HG03280 (cell line): ENCODE measurements around the gene STK32C.
A peak's percentile ranks its signal among the peaks of the same experiment; 100 is the strongest.
"Not testable (repeated sequence)": the region's sequence is repeated elsewhere in the genome, so short reads cannot be mapped to it uniquely, and the experiment has no call there.

Experiments
- ATAC-seq: cut with Tn5 transposase; IDR thresholded peaks from one replicate; pipeline ENCODE4 v1.9.1; 2021; ENCODE audit warnings: mild to moderate bottlenecking, moderate library complexity; ENCODE audit not compliant: unreplicated experiment

Gene STK32C

GRCh38 chr10:132307823-132308586 lies at the start of gene STK32C:
TSS of gene STK32C (minus strand) at chr10:132307950. CDS start at chr10:132307833, 117 bp downstream.
- peak; percentile 77 for ATAC-seq

GRCh38 chr10:132356621-132357195 lies 49.0 kb upstream of the STK32C start:
- no peak for ATAC-seq

GRCh38 chr10:132355754-132356153 lies 48.0 kb upstream of the STK32C start:
- ATAC-seq: no peak

GRCh38 chr10:132355297-132355696 lies 47.5 kb upstream of the STK32C start:
- ATAC-seq: no peak

- no peak for ATAC-seq
Observed at GRCh38 chr10:132354356-132355094, 46.8 kb upstream of the STK32C start.

- no peak for ATAC-seq
Observed at GRCh38 chr10:132353456-132354355, 46.0 kb upstream of the STK32C start.

- not testable (repeated sequence) for ATAC-seq
Observed at GRCh38 chr10:132352462-132353308, 44.9 kb upstream of the STK32C start.

- ATAC-seq: no peak
Observed at GRCh38 chr10:132351611-132352010, 43.9 kb upstream of the STK32C start.

GRCh38 chr10:132350946-132351345 lies 43.2 kb upstream of the STK32C start:
- ATAC-seq: no peak

GRCh38 chr10:132350391-132350790 lies 42.6 kb upstream of the STK32C start:
- no peak for ATAC-seq

- no peak for ATAC-seq
Observed at GRCh38 chr10:132349766-132350165, 42.0 kb upstream of the STK32C start.

- ATAC-seq: no peak
Observed at GRCh38 chr10:132347931-132348267, 40.1 kb upstream of the STK32C start.

GRCh38 chr10:132347211-132347930 lies 39.6 kb upstream of the STK32C start:
- no peak for ATAC-seq

- ATAC-seq: no peak
Observed at GRCh38 chr10:132346806-132347205, 39.1 kb upstream of the STK32C start.

- ATAC-seq: no peak
Observed at GRCh38 chr10:132345345-132345744, 37.6 kb upstream of the STK32C start.

GRCh38 chr10:132344386-132344785 lies 36.6 kb upstream of the STK32C start:
- no peak for ATAC-seq

GRCh38 chr10:132342553-132342952 lies 34.8 kb upstream of the STK32C start:
- ATAC-seq: no peak

- ATAC-seq: no peak
Observed at GRCh38 chr10:132341781-132342180, 34.0 kb upstream of the STK32C start.

GRCh38 chr10:132341017-132341416 lies 33.3 kb upstream of the STK32C start:
- no peak for ATAC-seq
